Naive B cell (primary cell): Measurements from ENCODE around the gene PLCG2. TPM values are rescaled to one million over a fixed set of nuclear protein-coding genes. Genes with fewer than 3 reads are reported as not detected.

Experiments
- ATAC-seq, 2 donors: fragments of 150-1000 bp; cut with Tn5 transposase; 2 replicates each; pipeline ENCODE4 v1.10.0; 2021; ENCODE audit warnings: low read depth in 2 of 2, mild to moderate bottlenecking in 2 of 2, moderate library complexity in 2 of 2
- DNase-seq: peaks from one replicate; pipeline ENCODE4 v3.0.0; 2022
- H3K27ac Mint-ChIP-seq, 6 donors: one replicate each; pipeline ENCODE4 v1.8.0; 2020 to 2022; ENCODE audit warnings: mild to moderate bottlenecking in 6 of 6, mixed read lengths in 6 of 6, moderate library complexity in 5 of 6, inconsistent platforms in 2 of 6
- H3K27me3 Mint-ChIP-seq, 3 donors: one replicate each; pipeline ENCODE4 v1.8.0; 2021 to 2022; ENCODE audit warnings: mixed read lengths in 3 of 3, mild to moderate bottlenecking in 1 of 3
- H3K36me3 Mint-ChIP-seq, 2 donors: one replicate each; pipeline ENCODE4 v1.8.0; 2020 to 2022; ENCODE audit warnings: mixed read lengths in 2 of 2, inconsistent platforms in 1 of 2, mild to moderate bottlenecking in 1 of 2
- H3K4me1 Mint-ChIP-seq, 3 donors: one replicate each; pipeline ENCODE4 v1.8.0; 2020 to 2022; ENCODE audit warnings: mixed read lengths in 3 of 3, inconsistent platforms in 1 of 3, mild to moderate bottlenecking in 1 of 3, moderate library complexity in 1 of 3
- H3K4me3 Mint-ChIP-seq, 8 donors: one replicate each; pipeline ENCODE4 v1.8.0; 2020 to 2022; ENCODE audit warnings: mild to moderate bottlenecking in 8 of 8, mixed read lengths in 8 of 8, moderate library complexity in 8 of 8, inconsistent platforms in 2 of 8
- H3K9me3 Mint-ChIP-seq, 7 donors: one replicate each; pipeline ENCODE4 v1.8.0; 2020 to 2022; ENCODE audit warnings: mixed read lengths in 7 of 7, mild to moderate bottlenecking in 5 of 7, inconsistent platforms in 2 of 7, moderate library complexity in 1 of 7
- polyA plus RNA-seq, 6 donors: library from polyadenylated mRNA; unstranded; fragments of 300-500 nt; fragmentation: Illumina TruSeq; gene quantifications; one replicate each; pipeline ENCODE4 v1.2.3, GENCODE V29; 2021; ENCODE audit warnings: low read depth in 6 of 6

PLCG2 gene
- polyA plus RNA-seq, 6 donors from 2014 or later, result 65.1 to 119 (median 92.5) TPM

DNA sequence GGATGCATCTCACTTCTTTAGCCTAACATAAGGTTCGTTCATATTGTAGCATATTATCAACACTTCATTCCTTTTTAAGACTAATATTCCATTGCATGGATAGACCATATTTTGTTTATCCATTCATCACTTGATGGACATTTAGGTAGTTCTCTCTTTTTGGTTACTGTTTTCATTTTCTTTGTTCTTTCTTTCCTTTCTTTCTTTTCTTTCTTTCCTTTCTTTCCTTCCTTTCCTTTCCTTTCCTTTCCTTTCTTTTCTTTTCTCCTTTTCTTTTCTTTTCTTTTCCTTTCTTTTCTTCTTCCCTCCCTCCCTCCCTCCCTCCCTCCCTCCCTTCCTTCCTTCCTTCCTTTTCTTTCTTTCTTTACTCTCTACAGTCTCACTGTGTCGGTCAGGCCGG is 24.2 kb downstream of the PLCG2 start:
- Mint-ChIP-seq H3K9me3 (peaks cover 0 to 5% (median 0%) of the 10 kb centered on the region in 7 donors), H3K4me1 (peaks cover 68 to 93% (median 84%) of the 10 kb centered on the region in 3 donors), H3K27ac (peak overlapping the region; percentile 63 to 98 (median 92)), H3K4me3 (peak overlapping the region in 5 of 8 donors; percentile 59 to 87 (median 69)), H3K27me3 (no peaks in the 10 kb centered on the region), H3K36me3 (peaks cover 19 to 22% of the 10 kb centered on the region in 2 donors)
- no peak for DNase-seq
- ATAC-seq, result no peak

GRCh38 chr16:81804134-81804610 is 25.1 kb downstream of the PLCG2 start:
- peaks cover 0 to 5% (median 0%) of the 10 kb centered on the region in 7 donors for H3K9me3 Mint-ChIP-seq
- DNase-seq, result peak; percentile 69
- H3K27me3 Mint-ChIP-seq, result no peaks in the 10 kb centered on the region
- peaks cover 65 to 93% (median 84%) of the 10 kb centered on the region in 3 donors for H3K4me1 Mint-ChIP-seq
- peaks cover 19 to 22% of the 10 kb centered on the region in 2 donors for H3K36me3 Mint-ChIP-seq
- peak overlapping the region; percentile 32 to 85 (median 76) for H3K4me3 Mint-ChIP-seq
- peak overlapping the region; percentile 64 to 98 (median 96) for H3K27ac Mint-ChIP-seq
- ATAC-seq, result peak; percentile 13 to 22

DNA sequence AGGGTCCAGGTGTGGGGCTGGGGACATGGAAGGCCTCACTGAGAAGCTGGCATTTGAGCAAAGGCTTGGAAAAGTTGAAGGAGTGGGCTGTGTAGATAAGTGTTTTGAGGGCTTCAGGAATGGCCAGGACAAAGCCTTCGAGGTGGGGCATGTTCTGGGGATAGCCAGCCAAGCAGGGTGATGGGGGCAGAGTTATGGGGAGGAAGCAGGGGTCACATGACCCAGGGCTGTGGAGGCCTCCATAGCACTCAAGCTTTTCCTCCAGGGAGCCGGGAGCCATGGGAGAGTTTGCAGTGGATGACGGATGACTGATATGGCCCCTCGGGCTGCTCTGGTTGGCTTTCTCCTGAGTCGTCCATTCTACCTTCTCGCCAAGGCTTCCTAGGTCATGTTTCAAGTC is 27.6 kb downstream of the PLCG2 start:
- peak overlapping the region in 7 of 8 donors; percentile 53 to 82 (median 77) for H3K4me3 Mint-ChIP-seq
- ATAC-seq, result no peak
- H3K27ac Mint-ChIP-seq, result peak overlapping the region; percentile 87 to 100 (median 92)
- H3K4me1 Mint-ChIP-seq, result peaks cover 77 to 99% (median 96%) of the 10 kb centered on the region in 3 donors
- no peaks in the 10 kb centered on the region for H3K27me3 Mint-ChIP-seq
- H3K9me3 Mint-ChIP-seq, result peaks cover 0 to 5% (median 0%) of the 10 kb centered on the region in 7 donors
- H3K36me3 Mint-ChIP-seq, result peaks cover 23 to 30% of the 10 kb centered on the region in 2 donors
- DNase-seq, result no peak

- H3K4me3 Mint-ChIP-seq, result peak overlapping the region; percentile 15 to 87 (median 54)
- DNase-seq, result no peak
- peaks cover 23 to 30% of the 10 kb centered on the region in 2 donors for H3K36me3 Mint-ChIP-seq
- peaks cover 86 to 100% (median 99%) of the 10 kb centered on the region in 3 donors for H3K4me1 Mint-ChIP-seq
- H3K9me3 Mint-ChIP-seq, result peaks cover 0 to 5% (median 0%) of the 10 kb centered on the region in 7 donors
- peak overlapping the region; percentile 56 to 100 (median 96) for H3K27ac Mint-ChIP-seq
- no peaks in the 10 kb centered on the region for H3K27me3 Mint-ChIP-seq
- ATAC-seq, result no peak
Measured at GRCh38 chr16:81807767-81808358, 28.8 kb downstream of the PLCG2 start.

GRCh38 chr16:81808933-81809480 is 29.9 kb downstream of the PLCG2 start:
- Mint-ChIP-seq H3K9me3 (peaks cover 0 to 4% (median 0%) of the 10 kb centered on the region in 7 donors), H3K27me3 (no peaks in the 10 kb centered on the region), H3K36me3 (peaks cover 17 to 29% of the 10 kb centered on the region in 2 donors), H3K27ac (peak overlapping the region; percentile 82 to 100 (median 98)), H3K4me1 (peaks cover 88 to 100% (median 99%) of the 10 kb centered on the region in 3 donors), H3K4me3 (peak overlapping the region; percentile 63 to 87 (median 82))
- ATAC-seq, result peak; percentile 83 to 85
- peak; percentile 88 for DNase-seq

DNA sequence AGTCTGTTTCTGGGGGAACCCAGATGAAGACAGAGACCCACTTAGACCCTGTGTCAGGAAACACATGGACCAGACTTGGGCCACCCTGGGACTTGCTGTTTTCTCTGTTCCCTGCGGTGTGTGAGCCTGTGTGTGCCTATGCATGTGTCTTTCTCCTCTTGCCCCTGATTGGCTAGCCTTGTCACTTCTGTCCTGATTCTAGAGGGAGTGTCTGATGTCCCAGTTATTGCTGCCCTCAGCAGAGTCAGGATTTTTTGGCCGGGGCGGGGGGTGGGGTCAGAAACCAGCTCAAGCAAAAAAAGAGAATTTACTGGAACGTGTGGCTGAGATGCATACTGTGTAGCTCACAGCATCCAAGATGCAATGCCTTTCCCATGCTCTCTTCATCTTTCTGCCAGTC is 30.5 kb downstream of the PLCG2 start:
- Mint-ChIP-seq H3K36me3 (peaks cover 12 to 23% of the 10 kb centered on the region in 2 donors), H3K27me3 (no peaks in the 10 kb centered on the region), H3K4me3 (peak overlapping the region; percentile 63 to 91 (median 82)), H3K4me1 (peaks cover 87 to 100% (median 99%) of the 10 kb centered on the region in 3 donors), H3K27ac (peak overlapping the region; percentile 82 to 100 (median 98)), H3K9me3 (no peaks in the 10 kb centered on the region)
- ATAC-seq (no peak), DNase-seq (no peak)

- H3K4me3 Mint-ChIP-seq, result peak overlapping the region; percentile 63 to 91 (median 82)
- DNase-seq, result no peak
- H3K27me3 Mint-ChIP-seq, result no peaks in the 10 kb centered on the region
- H3K36me3 Mint-ChIP-seq, result peaks cover 11 to 20% of the 10 kb centered on the region in 2 donors
- H3K27ac Mint-ChIP-seq, result peak overlapping the region; percentile 95 to 100 (median 98)
- ATAC-seq, result no peak
- peaks cover 88 to 100% (median 99%) of the 10 kb centered on the region in 3 donors for H3K4me1 Mint-ChIP-seq
- no peaks in the 10 kb centered on the region for H3K9me3 Mint-ChIP-seq
Measured at GRCh38 chr16:81810361-81810760, 31.3 kb downstream of the PLCG2 start.

DNA sequence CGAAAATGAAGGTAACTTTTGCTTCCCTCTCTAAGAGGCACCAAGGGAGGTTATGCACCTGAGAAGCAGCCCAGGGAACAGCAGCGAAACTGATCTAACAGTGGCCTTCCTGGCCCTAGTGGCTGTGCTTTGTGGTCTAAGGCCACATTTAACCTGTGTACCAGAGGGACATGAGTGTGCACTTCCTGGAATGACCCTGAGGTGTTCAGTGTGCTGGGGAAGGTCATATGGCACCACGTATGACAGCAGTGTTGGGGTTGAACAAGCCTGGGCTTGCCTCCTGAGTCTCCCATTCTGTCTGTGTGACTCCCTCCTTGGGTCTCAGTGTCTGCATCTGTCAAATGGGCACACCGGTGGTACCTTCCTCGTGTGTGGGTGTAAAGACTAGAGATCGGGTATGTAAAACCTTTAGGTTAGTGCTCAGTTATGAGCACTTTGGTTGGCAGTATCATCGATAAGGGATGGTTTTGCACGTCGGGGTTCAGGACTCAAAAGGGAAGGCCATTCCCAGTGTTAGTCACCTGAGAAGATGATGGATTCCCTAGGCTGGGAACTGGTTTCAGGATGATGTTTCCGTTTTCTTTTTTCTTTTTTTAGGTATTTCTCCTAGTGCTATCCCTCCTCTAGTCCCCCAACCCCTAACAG is 31.9 kb downstream of the PLCG2 start:
- H3K4me1 Mint-ChIP-seq, result peaks cover 88 to 100% (median 98%) of the 10 kb centered on the region in 3 donors
- peaks cover 11 to 20% of the 10 kb centered on the region in 2 donors for H3K36me3 Mint-ChIP-seq
- peak overlapping the region; percentile 63 to 91 (median 82) for H3K4me3 Mint-ChIP-seq
- DNase-seq, result no peak
- H3K27me3 Mint-ChIP-seq, result no peaks in the 10 kb centered on the region
- peak overlapping the region; percentile 95 to 100 (median 98) for H3K27ac Mint-ChIP-seq
- peak; percentile 5 to 11 for ATAC-seq
- H3K9me3 Mint-ChIP-seq, result no peaks in the 10 kb centered on the region

GRCh38 chr16:81813648-81814047 is 34.6 kb downstream of the PLCG2 start:
- no peaks in the 10 kb centered on the region for H3K9me3 Mint-ChIP-seq
- H3K27me3 Mint-ChIP-seq, result no peaks in the 10 kb centered on the region
- peak overlapping the region; percentile 96 to 100 (median 98) for H3K27ac Mint-ChIP-seq
- peak overlapping the region; percentile 57 to 91 (median 82) for H3K4me3 Mint-ChIP-seq
- ATAC-seq (no peak), DNase-seq (no peak)
- peaks cover 84 to 99% (median 92%) of the 10 kb centered on the region in 3 donors for H3K4me1 Mint-ChIP-seq
- H3K36me3 Mint-ChIP-seq, result peaks cover 8 to 12% of the 10 kb centered on the region in 2 donors

- Mint-ChIP-seq H3K9me3 (no peaks in the 10 kb centered on the region), H3K27ac (peak overlapping the region; percentile 96 to 100 (median 98)), H3K36me3 (peaks cover 8 to 18% of the 10 kb centered on the region in 2 donors), H3K4me1 (peaks cover 77 to 99% (median 86%) of the 10 kb centered on the region in 3 donors), H3K4me3 (peak overlapping the region; percentile 52 to 91 (median 78)), H3K27me3 (no peaks in the 10 kb centered on the region)
- ATAC-seq (no peak), DNase-seq (no peak)
Measured at GRCh38 chr16:81814751-81815428, 35.8 kb downstream of the PLCG2 start.

- DNase-seq, result no peak
- H3K4me3 Mint-ChIP-seq, result peak overlapping the region; percentile 46 to 91 (median 78)
- H3K27ac Mint-ChIP-seq, result peak overlapping the region; percentile 96 to 100 (median 98)
- peaks cover 5 to 15% of the 10 kb centered on the region in 2 donors for H3K36me3 Mint-ChIP-seq
- peaks cover 77 to 98% (median 86%) of the 10 kb centered on the region in 3 donors for H3K4me1 Mint-ChIP-seq
- no peaks in the 10 kb centered on the region for H3K9me3 Mint-ChIP-seq
- ATAC-seq, result no peak
- H3K27me3 Mint-ChIP-seq, result no peaks in the 10 kb centered on the region
Measured at GRCh38 chr16:81815429-81815766, 36.3 kb downstream of the PLCG2 start.

GRCh38 chr16:81816351-81816750 is 37.3 kb downstream of the PLCG2 start:
- no peak for DNase-seq
- Mint-ChIP-seq H3K36me3 (peaks cover 0 to 7% of the 10 kb centered on the region in 2 donors), H3K9me3 (no peaks in the 10 kb centered on the region), H3K4me1 (peaks cover 76 to 98% (median 86%) of the 10 kb centered on the region in 3 donors), H3K4me3 (peak overlapping the region; percentile 61 to 90 (median 82)), H3K27ac (peak overlapping the region in 5 of 6 donors; percentile 98 to 100 (median 99)), H3K27me3 (no peaks in the 10 kb centered on the region)
- no peak for ATAC-seq

GRCh38 chr16:81816793-81817210 is 37.7 kb downstream of the PLCG2 start:
- Mint-ChIP-seq H3K27me3 (no peaks in the 10 kb centered on the region), H3K4me3 (peak overlapping the region; percentile 61 to 90 (median 82)), H3K4me1 (peaks cover 76 to 97% (median 86%) of the 10 kb centered on the region in 3 donors), H3K27ac (peak overlapping the region; percentile 98 to 100 (median 100)), H3K9me3 (no peaks in the 10 kb centered on the region), H3K36me3 (peaks cover 0 to 7% of the 10 kb centered on the region in 2 donors)
- DNase-seq, result no peak
- no peak for ATAC-seq
